Ishikawa (cell line): ENCODE results near the gene ARHGAP32.

Source experiments
- CEBPB ChIP-seq: IDR thresholded peaks from 2 replicates; pipeline ENCODE4 v1.6.1; 2012
- CREB1 ChIP-seq: IDR thresholded peaks from 2 replicates; pipeline ENCODE4 v1.6.1; 2012; ENCODE audit warnings: low read depth
- EGR1 ChIP-seq: IDR thresholded peaks from 2 replicates; pipeline ENCODE4 v1.6.1; 2012
- EP300 ChIP-seq: IDR thresholded peaks from 2 replicates; pipeline ENCODE4 v1.6.1; 2012; ENCODE audit warnings: borderline replicate concordance
- FOXM1 ChIP-seq: IDR thresholded peaks from 2 replicates; pipeline ENCODE4 v1.6.1; 2012; ENCODE audit warnings: low read depth, borderline replicate concordance
- TAF1 ChIP-seq: IDR thresholded peaks from 2 replicates; pipeline ENCODE4 v1.6.1; 2012; ENCODE audit warnings: low read depth, mild to moderate bottlenecking
- TCF12 ChIP-seq: IDR thresholded peaks from 2 replicates; pipeline ENCODE4 v1.6.1; 2012; ENCODE audit warnings: low read depth
- TEAD4 ChIP-seq: IDR thresholded peaks from 2 replicates; pipeline ENCODE4 v1.6.1; 2012
- ZBTB7A ChIP-seq: IDR thresholded peaks from 2 replicates; pipeline ENCODE4 v1.6.1; 2012; ENCODE audit warnings: low read depth
- TF ChIP-seq, protein P1 (sequence below): IDR thresholded peaks from 2 replicates; pipeline ENCODE4 v1.6.1; 2012; ENCODE audit warnings: low read depth, mild to moderate bottlenecking
- TF ChIP-seq, protein P2 (sequence below): IDR thresholded peaks from 2 replicates; pipeline ENCODE4 v1.6.1; 2012
- TF ChIP-seq, protein P3 (sequence below): IDR thresholded peaks from 2 replicates; pipeline ENCODE4 v1.6.1; 2012

DNA sequence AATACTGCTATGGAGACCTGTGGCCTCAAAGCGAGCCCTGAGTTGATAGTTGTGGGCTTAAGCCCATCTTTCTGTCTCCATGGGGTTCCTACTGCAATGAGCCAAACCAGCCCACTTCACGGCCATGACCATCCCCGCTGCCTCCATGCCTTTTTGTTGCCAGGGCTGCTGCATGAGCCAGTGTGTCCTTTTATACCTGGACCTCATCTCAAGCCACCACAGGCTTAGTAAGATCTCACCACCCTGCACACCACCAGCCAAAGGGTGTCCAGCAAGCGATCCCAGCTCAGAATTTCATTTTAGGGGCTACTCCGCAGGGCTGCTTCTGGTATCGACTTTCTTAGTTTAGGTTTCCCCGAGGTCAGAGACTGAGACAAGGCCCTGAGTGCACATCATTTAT is 257.8 kb downstream of the ARHGAP32 start:
- TF ChIP-seq, protein P1, sequence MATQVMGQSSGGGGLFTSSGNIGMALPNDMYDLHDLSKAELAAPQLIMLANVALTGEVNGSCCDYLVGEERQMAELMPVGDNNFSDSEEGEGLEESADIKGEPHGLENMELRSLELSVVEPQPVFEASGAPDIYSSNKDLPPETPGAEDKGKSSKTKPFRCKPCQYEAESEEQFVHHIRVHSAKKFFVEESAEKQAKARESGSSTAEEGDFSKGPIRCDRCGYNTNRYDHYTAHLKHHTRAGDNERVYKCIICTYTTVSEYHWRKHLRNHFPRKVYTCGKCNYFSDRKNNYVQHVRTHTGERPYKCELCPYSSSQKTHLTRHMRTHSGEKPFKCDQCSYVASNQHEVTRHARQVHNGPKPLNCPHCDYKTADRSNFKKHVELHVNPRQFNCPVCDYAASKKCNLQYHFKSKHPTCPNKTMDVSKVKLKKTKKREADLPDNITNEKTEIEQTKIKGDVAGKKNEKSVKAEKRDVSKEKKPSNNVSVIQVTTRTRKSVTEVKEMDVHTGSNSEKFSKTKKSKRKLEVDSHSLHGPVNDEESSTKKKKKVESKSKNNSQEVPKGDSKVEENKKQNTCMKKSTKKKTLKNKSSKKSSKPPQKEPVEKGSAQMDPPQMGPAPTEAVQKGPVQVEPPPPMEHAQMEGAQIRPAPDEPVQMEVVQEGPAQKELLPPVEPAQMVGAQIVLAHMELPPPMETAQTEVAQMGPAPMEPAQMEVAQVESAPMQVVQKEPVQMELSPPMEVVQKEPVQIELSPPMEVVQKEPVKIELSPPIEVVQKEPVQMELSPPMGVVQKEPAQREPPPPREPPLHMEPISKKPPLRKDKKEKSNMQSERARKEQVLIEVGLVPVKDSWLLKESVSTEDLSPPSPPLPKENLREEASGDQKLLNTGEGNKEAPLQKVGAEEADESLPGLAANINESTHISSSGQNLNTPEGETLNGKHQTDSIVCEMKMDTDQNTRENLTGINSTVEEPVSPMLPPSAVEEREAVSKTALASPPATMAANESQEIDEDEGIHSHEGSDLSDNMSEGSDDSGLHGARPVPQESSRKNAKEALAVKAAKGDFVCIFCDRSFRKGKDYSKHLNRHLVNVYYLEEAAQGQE = no peak
- TF ChIP-seq TAF1 (no peak), FOXM1 (no peak), EP300 (no peak), TCF12 (no peak), EGR1 (no peak), ZBTB7A (no peak), CEBPB (no peak), CREB1 (no peak), TEAD4 (no peak)
- TF ChIP-seq, protein P2, sequence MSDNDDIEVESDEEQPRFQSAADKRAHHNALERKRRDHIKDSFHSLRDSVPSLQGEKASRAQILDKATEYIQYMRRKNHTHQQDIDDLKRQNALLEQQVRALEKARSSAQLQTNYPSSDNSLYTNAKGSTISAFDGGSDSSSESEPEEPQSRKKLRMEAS = no peak
- TF ChIP-seq, protein P3, sequence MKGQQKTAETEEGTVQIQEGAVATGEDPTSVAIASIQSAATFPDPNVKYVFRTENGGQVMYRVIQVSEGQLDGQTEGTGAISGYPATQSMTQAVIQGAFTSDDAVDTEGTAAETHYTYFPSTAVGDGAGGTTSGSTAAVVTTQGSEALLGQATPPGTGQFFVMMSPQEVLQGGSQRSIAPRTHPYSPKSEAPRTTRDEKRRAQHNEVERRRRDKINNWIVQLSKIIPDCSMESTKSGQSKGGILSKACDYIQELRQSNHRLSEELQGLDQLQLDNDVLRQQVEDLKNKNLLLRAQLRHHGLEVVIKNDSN = no peak
